NCI-H2107 treated with DMSO at 0.1 percent for 48 hours (cell line): ENCODE measurements around the gene GPBP1.
A peak's percentile ranks its signal among the peaks of the same experiment; 100 is the strongest.

Source experiments
- DNase-seq: peaks from one replicate; lab custom pipeline; 2025; ENCODE audit not compliant: unreplicated experiment; lab: John Stamatoyannopoulos, UW

The GPBP1 gene

GRCh38 chr5:57209316-57210040 is 35.6 kb downstream of the GPBP1 start:
- no peak for DNase-seq

GRCh38 chr5:57210633-57211032 is 36.8 kb downstream of the GPBP1 start:
- no peak for DNase-seq

GRCh38 chr5:57211039-57211438 is 37.2 kb downstream of the GPBP1 start:
- no peak for DNase-seq

- DNase-seq, result no peak
Measured at GRCh38 chr5:57215629-57216195, 41.9 kb downstream of the GPBP1 start.

- DNase-seq, result no peak
Measured at GRCh38 chr5:57216714-57217113, 42.9 kb downstream of the GPBP1 start.

- no peak for DNase-seq
Measured at GRCh38 chr5:57219386-57219785, 45.5 kb downstream of the GPBP1 start.

- DNase-seq, result peak; percentile 1
Measured at GRCh38 chr5:57221049-57221568, 47.2 kb downstream of the GPBP1 start.

GRCh38 chr5:57225553-57225952 is 51.7 kb downstream of the GPBP1 start:
- no peak for DNase-seq

- no peak for DNase-seq
Measured at GRCh38 chr5:57229313-57229712, 55.5 kb downstream of the GPBP1 start.

GRCh38 chr5:57231607-57232006 is 57.7 kb downstream of the GPBP1 start:
- no peak for DNase-seq

- DNase-seq, result no peak
Measured at GRCh38 chr5:57232293-57233033, 58.6 kb downstream of the GPBP1 start.

- no peak for DNase-seq
Measured at GRCh38 chr5:57243286-57244137, 69.7 kb downstream of the GPBP1 start.

GRCh38 chr5:57244331-57244730 is 70.5 kb downstream of the GPBP1 start:
- no peak for DNase-seq

GRCh38 chr5:57246426-57246825 is 72.6 kb downstream of the GPBP1 start:
- no peak for DNase-seq

GRCh38 chr5:57247765-57248164 is 73.9 kb downstream of the GPBP1 start:
- no peak for DNase-seq

- no peak for DNase-seq
Measured at GRCh38 chr5:57249265-57249874, 75.5 kb downstream of the GPBP1 start.

- DNase-seq, result no peak
Measured at GRCh38 chr5:57258052-57258451, 84.2 kb downstream of the GPBP1 start.

- DNase-seq, result no peak
Measured at GRCh38 chr5:57258943-57259342, 85.1 kb downstream of the GPBP1 start.

- no peak for DNase-seq
Measured at GRCh38 chr5:57259704-57260103, 85.8 kb downstream of the GPBP1 start.

GRCh38 chr5:57262541-57262940 is 88.7 kb downstream of the GPBP1 start:
- no peak for DNase-seq

GRCh38 chr5:57267805-57268204 is 93.9 kb downstream of the GPBP1 start:
- no peak for DNase-seq
